ELR (cell line): ENCODE measurements around the gene LRP5.
"Not testable (repeated sequence)": the region's sequence is repeated elsewhere in the genome, so short reads cannot be mapped to it uniquely, and the experiment has no call there.

Experiments
- DNase-seq: peaks from one replicate; pipeline ENCODE4 v3.0.0-alpha.2; 2015; ENCODE audit warnings: low read depth

LRP5 gene

GRCh38 chr11:68282141-68282860, 30.1 kb upstream of the LRP5 start:
- no peak for DNase-seq

DNA sequence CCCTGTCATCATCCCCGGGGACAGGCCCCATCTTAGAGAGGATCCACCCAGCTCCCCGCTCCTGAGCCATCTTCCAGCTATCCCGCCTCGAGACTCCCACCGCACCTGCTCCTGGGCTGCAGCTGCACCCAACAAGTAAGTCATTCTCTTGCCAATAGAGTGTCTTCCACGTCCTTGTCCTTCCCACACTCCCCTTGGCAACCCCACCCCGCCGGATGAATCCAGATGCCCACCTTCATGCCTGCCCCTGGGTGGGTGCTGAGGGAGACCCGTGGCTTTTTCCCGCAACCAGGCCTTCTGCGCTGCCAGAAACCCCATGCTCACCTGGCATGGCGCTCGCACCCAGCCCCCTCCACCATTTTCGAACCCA, 29.5 kb upstream of the LRP5 start:
- no peak for DNase-seq

GRCh38 chr11:68284588-68284987, 27.8 kb upstream of the LRP5 start:
- not testable (repeated sequence) for DNase-seq

DNA sequence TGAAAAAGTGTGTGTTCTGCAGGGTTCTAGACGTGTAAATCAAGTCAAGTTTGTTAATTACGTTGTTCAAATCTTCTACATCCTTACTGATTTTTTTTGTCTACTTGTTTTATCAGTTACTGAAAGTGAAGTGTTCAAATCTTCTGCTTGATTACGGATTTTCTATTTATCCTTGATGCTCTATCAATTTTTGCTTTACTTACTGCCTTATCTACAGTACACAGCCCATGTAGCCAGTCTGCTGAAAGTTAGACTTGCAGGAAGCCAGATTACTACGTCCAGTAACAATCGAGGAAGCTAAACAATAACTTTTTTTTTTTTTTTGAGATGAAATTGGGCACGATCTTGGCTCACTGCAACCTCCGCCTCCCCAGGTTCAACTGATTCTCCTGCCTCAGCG, 25.0 kb upstream of the LRP5 start:
- no peak for DNase-seq

DNA sequence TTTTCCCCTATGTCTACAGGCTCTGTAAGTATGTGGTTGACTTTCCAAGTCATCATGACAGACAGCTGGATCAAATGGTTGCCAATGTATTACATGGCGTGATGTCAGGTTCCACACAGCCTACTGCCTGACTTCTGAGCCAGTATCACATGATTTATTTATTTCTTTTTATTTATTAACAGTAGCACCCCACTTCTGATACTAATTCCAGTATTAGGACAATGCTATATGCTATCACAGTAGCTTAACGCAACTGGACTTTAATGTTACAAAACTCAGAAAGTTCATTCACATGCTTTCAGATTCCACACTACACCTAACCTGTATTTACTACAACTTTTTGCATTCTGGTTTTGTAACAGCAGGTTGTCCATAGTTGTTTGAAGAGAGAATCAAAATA, 22.9 kb upstream of the LRP5 start:
- no peak for DNase-seq

DNA sequence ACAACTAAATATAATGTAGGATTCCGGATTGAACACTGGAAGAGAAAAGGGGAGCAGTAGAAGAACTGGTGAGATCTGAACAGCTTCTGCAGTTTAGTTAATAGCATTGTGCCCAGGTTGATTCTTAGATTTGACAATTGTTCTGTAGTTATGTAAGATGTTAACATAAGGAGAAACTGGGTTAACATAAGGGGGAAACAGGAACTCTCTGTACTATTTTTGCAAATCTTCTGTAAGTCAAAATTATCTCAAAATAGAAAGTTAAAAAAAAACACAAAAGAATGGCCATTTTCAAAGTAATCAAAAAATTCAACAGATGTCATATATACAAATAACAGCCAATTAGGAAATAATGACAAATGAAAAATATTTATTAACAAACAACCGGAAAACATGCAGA, 18.7 kb upstream of the LRP5 start:
- no peak for DNase-seq

- DNase-seq, result no peak
Observed at GRCh38 chr11:68295271-68295670, 17.1 kb upstream of the LRP5 start.

GRCh38 chr11:68295940-68296339, 16.5 kb upstream of the LRP5 start:
- DNase-seq, result no peak

DNA sequence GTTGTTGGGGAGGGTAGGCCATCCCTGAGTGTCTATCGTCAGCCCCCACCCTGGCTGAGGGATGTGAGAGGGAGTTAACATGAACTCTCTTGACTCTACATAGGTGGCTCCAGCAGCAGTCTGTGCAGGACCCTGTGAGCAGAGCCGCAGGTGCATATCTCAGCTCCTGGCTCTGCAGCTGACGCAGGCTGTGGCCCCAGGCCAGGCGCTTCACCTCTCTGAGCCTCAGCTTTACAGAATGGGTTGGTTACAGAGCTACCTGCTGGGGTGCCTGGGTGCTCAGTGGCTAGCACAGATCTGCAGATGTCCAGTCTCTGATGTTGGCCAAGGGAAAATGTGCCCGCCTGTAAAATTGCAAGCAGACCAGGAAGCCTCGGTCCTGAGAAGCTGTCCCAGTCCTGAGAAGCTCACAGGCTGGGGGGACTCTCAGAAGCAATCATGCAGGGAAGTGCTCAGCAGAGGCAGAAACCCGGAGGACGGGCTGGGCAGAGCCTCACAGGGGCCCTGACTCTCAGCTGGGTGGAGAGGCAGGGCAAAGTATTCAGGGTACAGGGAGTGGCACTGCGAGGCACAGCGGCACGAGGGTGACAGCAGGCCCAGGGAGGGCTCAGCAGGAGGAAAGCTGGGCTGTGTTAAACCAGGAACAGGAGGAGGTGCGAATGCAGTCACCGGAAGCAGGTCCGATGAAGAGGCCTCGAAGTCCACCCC, 15.9 kb upstream of the LRP5 start:
- DNase-seq, result no peak

GRCh38 chr11:68297052-68297378, 15.4 kb upstream of the LRP5 start:
- DNase-seq, result no peak

- DNase-seq, result no peak
Observed at GRCh38 chr11:68297494-68297811, 14.9 kb upstream of the LRP5 start.

GRCh38 chr11:68297812-68298658, 14.4 kb upstream of the LRP5 start:
- DNase-seq, result peak; percentile 73

- no peak for DNase-seq
Observed at GRCh38 chr11:68298659-68299516, 13.5 kb upstream of the LRP5 start.

DNA sequence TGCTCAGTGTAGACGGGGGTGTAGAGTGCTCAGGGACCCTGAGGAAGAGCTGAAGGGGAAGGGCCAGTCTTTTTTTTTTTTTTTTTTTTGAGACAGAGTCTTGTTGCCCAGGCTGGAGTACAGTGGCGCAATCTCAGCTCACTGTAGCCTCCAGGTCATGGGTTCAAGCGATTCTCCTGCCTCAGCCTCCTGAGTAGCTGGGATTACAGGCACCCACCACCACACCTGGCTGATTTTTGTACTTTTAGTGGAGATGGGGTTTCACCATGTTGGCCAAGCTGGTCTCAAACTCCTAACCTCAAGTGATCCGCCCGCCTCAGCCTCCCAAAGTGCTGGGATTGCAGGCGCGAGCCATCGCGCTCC, 12.9 kb upstream of the LRP5 start:
- not testable (repeated sequence) for DNase-seq

GRCh38 chr11:68300076-68300830, 12.1 kb upstream of the LRP5 start:
- no peak for DNase-seq

GRCh38 chr11:68302256-68302655, 10.1 kb upstream of the LRP5 start:
- DNase-seq, result no peak

- DNase-seq, result peak; percentile 70
Observed at GRCh38 chr11:68302670-68303069, 9.7 kb upstream of the LRP5 start.

- no peak for DNase-seq
Observed at GRCh38 chr11:68303083-68303482, 9.3 kb upstream of the LRP5 start.

DNA sequence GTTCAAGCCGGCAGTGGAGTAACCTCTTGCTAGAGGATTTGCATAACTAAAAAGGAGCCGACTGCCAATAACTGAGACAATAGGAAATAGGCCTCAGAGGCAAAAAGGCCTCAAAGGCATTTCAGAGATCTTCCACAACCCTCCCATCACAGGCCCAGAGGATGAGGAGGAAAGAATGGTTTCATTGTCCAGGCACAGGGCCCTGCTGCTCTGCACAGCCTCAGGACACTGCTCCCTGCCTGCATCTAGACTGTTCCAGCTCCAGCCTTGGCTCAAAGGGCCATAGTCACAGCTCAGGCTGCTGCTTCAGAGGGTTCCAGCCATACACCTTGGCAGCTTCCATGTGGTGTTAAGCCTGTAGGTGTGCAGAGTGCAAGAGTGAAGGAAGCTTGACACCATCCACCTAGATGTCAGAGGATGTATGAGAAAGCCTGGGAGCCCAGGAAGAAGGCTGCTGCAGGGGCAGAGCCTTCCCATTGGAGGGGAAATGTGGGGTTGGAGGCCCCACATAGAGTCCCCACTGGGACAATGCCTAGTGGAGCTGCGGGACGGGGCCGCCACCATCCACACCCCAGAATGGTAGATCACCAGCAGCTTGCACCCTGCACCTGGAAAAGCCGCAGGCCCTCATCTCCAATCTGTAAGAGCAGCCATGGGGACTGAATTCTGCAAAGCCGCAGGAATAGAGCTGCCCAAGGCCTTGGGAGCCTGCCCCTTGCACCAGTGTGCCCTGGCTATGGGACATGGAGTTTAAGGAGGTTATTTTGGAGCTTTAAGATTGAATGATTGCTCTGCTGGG, 8.2 kb upstream of the LRP5 start:
- DNase-seq, result no peak

GRCh38 chr11:68306636-68307035, 5.8 kb upstream of the LRP5 start:
- no peak for DNase-seq

- DNase-seq, result no peak
Observed at GRCh38 chr11:68308068-68308467, 4.3 kb upstream of the LRP5 start.
